Measurements from ENCODE around the gene VMO1. TPM values are rescaled to one million over a fixed set of nuclear protein-coding genes. Genes with fewer than 3 reads are reported as not detected.

VMO1 gene
- total RNA-seq, 2 donors from 2014 or later: 5.9 to 8.3 TPM

DNA sequence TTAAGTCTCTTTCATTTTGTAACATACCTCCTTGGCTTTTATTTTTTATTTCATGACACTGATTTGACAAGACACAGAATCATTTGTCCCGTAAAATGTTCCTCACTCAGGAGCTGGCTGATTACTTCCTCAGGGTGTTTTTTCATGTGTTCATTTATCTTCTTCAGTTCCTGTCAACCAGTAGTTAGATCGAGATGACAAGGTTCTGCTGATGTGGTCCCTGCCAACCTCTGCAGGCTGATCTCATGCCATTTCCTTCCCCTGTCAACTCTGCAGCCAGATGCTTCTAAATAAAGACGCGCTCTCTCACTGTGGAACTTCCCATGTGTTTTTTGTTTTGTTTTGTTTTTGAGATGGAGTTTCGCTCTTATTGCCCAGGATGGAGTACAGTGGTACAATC is 38.3 kb downstream of the VMO1 start:
- no peaks in the 10 kb centered on the region for H3K27me3 ChIP-seq (replicated peaks; ENCODE audit: insufficient read depth)
- DNase-seq (ENCODE audit: low spot score) (no peak), ATAC-seq (ENCODE audit: insufficient number of reproducible peaks, low FRiP score, low read depth) (no peak)
- no peaks in the 10 kb centered on the region for H3K36me3 ChIP-seq
- H3K4me3 ChIP-seq: no peak overlapping the region
- TF ChIP-seq CTCF (IDR thresholded peaks at IDR 0.05): no peak
- peak overlapping the region in 1 of 2 donors; percentile 20 for H3K27ac ChIP-seq
- H3K4me1 ChIP-seq (ENCODE audit: control insufficient read depth in 1 of 2, low read depth in 2 of 2): peaks cover 0 to 5% of the 10 kb centered on the region in 2 donors
- no peaks in the 10 kb centered on the region for H3K9me3 ChIP-seq

- no peaks in the 10 kb centered on the region for H3K27me3 ChIP-seq (replicated peaks; ENCODE audit: insufficient read depth)
- H3K9me3 ChIP-seq: no peaks in the 10 kb centered on the region
- TF ChIP-seq CTCF (IDR thresholded peaks at IDR 0.05): no peak
- H3K4me3 ChIP-seq: no peak overlapping the region
- no peak for ATAC-seq (ENCODE audit: insufficient number of reproducible peaks, low FRiP score, low read depth)
- peaks cover 0 to 5% of the 10 kb centered on the region in 2 donors for H3K4me1 ChIP-seq (ENCODE audit: control insufficient read depth in 1 of 2, low read depth in 2 of 2)
- H3K36me3 ChIP-seq: no peaks in the 10 kb centered on the region
- no peak overlapping the region for H3K27ac ChIP-seq
- no peak for DNase-seq (ENCODE audit: low spot score)
Observed at GRCh38 chr17:4744999-4745969, 40.9 kb downstream of the VMO1 start.

- Histone ChIP-seq H3K27me3 (replicated peaks; ENCODE audit: insufficient read depth) (no peaks in the 10 kb centered on the region), H3K36me3 (no peaks in the 10 kb centered on the region), H3K27ac (no peak overlapping the region), H3K4me3 (no peak overlapping the region), H3K4me1 (ENCODE audit: control insufficient read depth in 1 of 2, low read depth in 2 of 2) (peaks cover 1 to 8% of the 10 kb centered on the region in 2 donors), H3K9me3 (no peaks in the 10 kb centered on the region)
- no peak for DNase-seq (ENCODE audit: low spot score)
- TF ChIP-seq CTCF (IDR thresholded peaks at IDR 0.05): no peak
- ATAC-seq (ENCODE audit: insufficient number of reproducible peaks, low FRiP score, low read depth): no peak
Observed at GRCh38 chr17:4743898-4744297, 42.3 kb downstream of the VMO1 start.

DNA sequence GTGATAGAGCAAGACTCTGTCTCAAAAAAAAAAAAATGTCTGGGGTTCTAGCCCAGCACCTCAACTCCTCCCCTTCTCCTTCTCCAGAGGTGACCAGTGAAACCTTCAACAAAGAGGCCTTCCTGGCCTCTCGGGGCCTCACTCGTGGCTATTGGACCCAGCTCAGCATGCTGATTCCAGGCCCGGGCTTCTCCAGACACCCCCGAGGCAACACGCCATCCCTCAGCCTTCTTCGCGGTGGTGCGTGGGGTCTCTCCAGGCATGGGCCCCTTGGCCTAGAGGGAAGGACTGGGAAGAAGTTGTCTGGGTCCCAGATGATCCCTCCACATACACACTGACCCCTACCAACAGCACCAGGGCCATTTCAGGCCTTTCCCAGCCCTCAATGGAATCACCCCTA is 42.9 kb downstream of the VMO1 start:
- no peak overlapping the region for H3K27ac ChIP-seq
- H3K27me3 ChIP-seq (replicated peaks; ENCODE audit: insufficient read depth): no peaks in the 10 kb centered on the region
- no peak for TF ChIP-seq CTCF (IDR thresholded peaks at IDR 0.05)
- H3K4me3 ChIP-seq: no peak overlapping the region
- no peaks in the 10 kb centered on the region for H3K36me3 ChIP-seq
- ATAC-seq (ENCODE audit: insufficient number of reproducible peaks, low FRiP score, low read depth) (no peak), DNase-seq (ENCODE audit: low spot score) (no peak)
- H3K9me3 ChIP-seq: no peaks in the 10 kb centered on the region
- H3K4me1 ChIP-seq (ENCODE audit: control insufficient read depth in 1 of 2, low read depth in 2 of 2): peaks cover 8 to 14% of the 10 kb centered on the region in 2 donors

DNA sequence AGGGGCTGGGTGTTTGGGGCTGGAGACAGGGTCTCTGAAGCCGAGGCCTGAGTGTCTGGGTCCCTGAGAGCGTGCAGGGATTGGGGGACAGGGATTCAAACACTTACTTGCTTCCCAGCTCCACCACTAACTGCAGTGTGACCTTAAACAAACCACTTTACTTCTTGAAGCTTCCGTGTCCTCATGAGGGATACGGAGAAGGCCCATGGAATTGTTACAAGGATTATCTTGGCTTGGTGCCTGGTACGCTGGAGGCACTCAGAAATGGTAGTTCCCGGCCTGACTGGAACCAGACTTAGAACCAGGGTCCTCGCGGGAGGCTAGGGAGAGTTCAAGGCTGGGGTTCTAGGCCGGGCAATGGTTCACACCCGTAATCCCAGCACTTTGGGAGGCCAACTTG is 43.5 kb downstream of the VMO1 start:
- Histone ChIP-seq H3K27me3 (replicated peaks; ENCODE audit: insufficient read depth) (no peaks in the 10 kb centered on the region), H3K27ac (no peak overlapping the region), H3K4me3 (no peak overlapping the region), H3K4me1 (ENCODE audit: control insufficient read depth in 1 of 2, low read depth in 2 of 2) (peaks cover 10 to 17% of the 10 kb centered on the region in 2 donors), H3K9me3 (no peaks in the 10 kb centered on the region), H3K36me3 (no peaks in the 10 kb centered on the region)
- no peak for ATAC-seq (ENCODE audit: insufficient number of reproducible peaks, low FRiP score, low read depth)
- DNase-seq (ENCODE audit: low spot score): no peak
- no peak for TF ChIP-seq CTCF (IDR thresholded peaks at IDR 0.05)

Measured in thoracic aorta (tissue), 2 donors.